ENCODE measurements around the gene B3GNT8.
"Not testable (repeated sequence)": the region's sequence is repeated elsewhere in the genome, so short reads cannot be mapped to it uniquely, and the experiment has no call there.

Gene B3GNT8

DNA sequence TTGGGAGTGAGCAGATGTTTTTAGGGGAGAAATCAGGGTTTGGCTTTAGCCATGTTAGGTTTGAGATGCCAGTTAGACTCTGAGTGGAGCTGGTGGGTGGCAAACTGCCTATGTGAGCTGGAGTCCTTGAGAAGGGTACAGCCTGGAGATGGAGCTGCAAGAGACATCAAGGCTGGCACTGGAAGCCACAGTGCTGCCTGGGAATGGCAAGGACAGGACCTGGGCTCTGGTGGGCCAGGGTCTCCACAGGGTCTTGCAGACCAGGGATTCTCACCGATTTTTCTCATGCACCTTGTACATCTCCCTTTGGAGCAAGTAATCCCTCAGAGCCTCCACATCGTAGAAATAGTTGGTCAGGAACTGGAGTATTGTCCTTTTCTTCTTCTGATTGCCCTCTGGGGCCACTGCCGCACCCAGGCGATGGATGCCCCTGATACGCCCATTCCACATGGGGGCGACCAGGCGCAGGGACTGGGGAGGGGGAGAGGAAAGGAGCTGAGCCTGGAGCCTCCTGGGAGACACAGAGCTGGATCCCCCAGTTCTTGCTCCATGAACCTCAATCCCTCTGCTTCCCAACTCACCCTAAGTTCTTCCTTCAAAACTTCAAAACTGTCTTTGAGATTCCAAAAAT, 10.9 kb upstream of the B3GNT8 start:
- in situ Hi-C loops (cut with HindIII; ENCODE audit: low sequenced_read_pairs): no loop called here

DNA sequence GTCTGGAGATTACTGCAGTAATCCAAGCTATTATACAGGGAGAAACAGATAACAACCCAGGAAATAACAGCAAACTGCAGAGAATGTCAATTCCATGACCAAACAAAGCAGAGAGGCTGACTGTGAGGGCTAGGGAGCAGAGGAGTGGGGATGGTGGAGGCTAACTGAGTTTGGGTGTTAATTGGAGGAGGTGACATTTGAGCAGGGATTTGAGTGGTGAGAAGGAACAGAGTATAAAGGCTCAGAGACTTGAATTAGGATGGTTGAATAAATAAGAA, 9.4 kb upstream of the B3GNT8 start:
- in situ Hi-C loops (cut with HindIII; ENCODE audit: low sequenced_read_pairs): no loop called here

DNA sequence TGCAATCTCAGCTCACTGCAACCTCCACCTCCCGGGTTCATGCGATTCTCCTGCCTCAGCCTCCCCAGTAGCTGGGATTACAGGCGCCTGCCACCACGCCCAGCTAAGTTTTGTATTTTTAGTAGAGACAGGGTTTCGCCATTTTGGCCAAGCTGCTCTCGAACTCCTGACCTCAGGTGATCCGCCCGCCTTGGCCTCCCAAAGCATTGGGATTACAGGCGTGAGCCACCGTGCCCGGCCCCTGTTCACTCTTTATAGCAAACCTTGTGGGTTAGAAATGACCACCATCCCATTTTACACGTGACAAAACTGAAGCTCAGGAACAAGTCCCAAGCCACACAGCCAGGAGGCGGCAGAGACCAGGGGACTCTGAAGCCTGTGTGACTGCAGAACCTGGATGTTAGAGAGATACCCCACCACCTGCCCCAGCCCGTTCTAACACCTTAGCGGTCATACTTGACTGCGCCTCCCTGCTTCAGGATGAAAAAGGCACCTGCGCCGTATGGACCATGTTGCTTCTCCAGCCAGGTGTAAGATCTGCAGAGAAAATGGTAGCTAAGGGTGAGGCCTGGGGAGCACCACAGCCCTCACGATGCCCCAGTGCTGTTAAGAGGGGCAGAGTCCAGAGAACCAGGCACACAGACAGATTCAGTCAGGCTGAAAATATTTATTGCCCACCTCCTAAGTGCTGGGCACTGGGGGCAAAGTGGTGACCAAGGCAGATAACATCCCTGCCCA, 8.9 kb upstream of the B3GNT8 start:
- in situ Hi-C loops (cut with HindIII; ENCODE audit: low sequenced_read_pairs): no loop called here

DNA sequence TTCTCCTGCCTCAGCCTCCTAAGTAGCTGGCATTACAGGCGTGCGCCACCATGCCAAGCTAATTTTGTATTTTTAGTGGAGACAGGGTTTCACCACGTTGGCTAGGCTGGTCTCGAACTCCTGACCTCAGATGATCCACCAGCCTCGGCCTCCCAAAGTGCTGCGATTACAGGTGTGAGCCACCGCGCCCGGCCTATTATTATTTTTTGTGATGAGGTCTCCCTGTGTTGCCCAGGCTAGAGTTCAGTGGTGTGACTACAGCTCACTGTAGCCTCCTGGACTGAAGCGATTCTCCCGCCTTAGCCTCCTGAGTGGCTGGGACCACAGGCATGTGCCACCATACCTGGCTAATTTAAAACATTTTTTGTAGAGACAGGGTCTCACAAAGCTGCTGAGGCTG, 8.2 kb upstream of the B3GNT8 start:
- in situ Hi-C loops (cut with HindIII; ENCODE audit: low sequenced_read_pairs): not testable (repeated sequence)

DNA sequence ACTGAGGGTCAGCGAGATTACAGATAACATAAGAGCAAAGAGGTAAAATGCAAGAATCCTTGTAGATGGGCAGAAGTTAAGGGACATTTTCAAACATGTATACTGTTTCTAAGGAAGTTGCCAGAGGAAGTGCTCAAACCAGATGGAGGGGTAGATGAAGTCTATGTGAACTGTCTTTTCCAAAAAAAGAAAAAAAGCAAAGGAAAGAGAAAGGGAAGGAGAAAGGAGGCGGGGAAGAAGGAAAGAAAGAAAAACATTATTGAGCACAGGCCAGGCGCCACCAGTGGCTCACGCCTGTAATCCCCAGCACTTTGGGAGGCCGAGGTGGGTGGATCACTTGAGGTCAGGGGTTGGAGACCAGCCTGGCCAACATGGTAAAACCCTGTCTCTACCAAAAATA, 7.3 kb upstream of the B3GNT8 start:
- in situ Hi-C loops (cut with HindIII; ENCODE audit: low sequenced_read_pairs): loop anchor here (5.0 kb wide), 1 partner anchor 77 kb away; no protein-coding TSS in a partner anchor

DNA sequence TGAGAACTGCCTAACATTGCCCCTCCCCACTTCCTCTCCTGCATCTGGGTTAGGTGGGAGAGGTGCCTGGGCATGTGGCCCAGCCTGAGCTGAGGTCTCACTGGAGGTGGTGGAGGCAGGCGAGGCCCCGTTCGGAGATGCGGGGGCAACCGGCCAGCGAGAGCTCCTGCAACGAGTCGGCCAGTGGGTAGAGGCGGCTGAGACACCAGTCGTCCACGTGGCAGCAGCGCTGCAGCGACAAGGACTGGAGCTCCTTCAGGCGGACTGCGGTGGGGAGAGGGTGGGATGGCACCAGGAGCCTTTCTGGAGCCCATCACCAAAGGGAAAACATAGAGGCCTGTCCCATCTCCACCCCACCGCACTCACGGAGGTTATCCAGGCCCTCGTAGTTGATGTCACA, 6.0 kb upstream of the B3GNT8 start:
- in situ Hi-C loops (cut with HindIII; ENCODE audit: low sequenced_read_pairs): loop anchor here (5.0 kb wide), 1 partner anchor 76 kb away; no protein-coding TSS in a partner anchor

DNA sequence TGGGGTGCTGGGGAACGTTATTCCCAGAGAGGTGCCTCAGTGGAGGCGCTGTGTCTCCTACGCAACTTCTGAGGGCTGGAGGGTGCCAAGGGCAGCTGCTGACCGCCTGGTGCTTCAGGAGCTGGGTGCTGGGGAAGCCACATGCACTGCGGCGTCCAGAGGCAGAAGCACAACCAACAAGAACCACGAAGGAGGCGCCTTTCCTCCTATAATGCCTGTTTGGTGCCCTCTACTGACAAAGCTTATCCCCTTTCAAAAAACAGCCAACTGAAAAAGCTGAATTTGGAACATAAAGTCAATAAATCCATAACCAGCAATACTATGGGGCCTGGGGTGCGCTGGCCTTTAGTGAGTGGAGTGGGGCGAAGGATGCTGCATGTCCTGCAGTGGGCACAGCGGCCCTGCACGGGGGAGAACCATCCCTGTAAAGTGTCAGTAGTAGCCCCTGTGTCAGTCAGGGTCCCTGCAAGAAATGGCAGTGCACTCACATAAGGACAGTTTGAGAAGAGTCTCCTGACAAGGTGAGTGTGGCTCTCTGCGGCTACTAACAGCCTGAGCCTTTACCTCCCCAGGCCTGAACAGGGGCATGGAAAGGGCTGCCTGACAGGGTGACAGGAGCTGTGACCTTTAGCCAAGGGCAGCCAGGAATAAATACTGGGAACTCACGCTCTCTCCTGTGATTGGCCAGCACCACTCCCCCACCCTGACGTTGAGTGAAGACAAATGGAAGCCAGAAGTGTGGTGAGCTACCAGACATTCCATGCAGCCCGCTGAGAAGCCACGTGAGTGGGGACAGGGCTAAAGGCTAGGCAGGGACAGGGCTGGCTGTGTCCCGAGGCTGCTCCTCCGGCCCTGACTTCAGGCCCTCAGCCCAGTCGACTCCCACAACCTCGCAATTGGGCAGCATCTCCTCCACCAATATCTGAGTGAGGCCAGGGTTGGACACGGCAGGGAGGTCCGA, 4.5 kb upstream of the B3GNT8 start:
- in situ Hi-C loops (cut with HindIII; ENCODE audit: low sequenced_read_pairs): loop anchor here (5.0 kb wide), 1 partner anchor 74 kb away; no protein-coding TSS in a partner anchor

DNA sequence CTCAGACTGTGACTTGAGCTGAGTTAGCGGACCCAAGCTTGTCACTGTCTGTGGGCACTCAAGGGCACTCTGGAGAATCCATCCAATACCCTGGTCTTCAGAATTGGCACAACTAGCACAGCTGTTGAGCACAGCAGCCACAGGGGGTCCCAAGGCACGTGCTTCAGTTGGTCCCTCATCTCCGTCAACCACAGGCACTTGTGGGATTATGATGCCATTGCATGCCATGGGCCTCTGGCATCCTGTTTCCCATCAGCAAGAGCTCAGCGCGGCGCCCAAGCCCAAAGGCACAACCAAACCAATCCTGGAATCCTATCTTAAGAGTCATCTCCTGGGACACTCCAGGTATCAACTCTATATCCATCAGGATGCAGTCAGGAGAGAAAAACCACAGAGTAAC, 3.7 kb upstream of the B3GNT8 start:
- in situ Hi-C loops (cut with HindIII; ENCODE audit: low sequenced_read_pairs): loop anchor here (5.0 kb wide), 1 partner anchor 74 kb away; no protein-coding TSS in a partner anchor

DNA sequence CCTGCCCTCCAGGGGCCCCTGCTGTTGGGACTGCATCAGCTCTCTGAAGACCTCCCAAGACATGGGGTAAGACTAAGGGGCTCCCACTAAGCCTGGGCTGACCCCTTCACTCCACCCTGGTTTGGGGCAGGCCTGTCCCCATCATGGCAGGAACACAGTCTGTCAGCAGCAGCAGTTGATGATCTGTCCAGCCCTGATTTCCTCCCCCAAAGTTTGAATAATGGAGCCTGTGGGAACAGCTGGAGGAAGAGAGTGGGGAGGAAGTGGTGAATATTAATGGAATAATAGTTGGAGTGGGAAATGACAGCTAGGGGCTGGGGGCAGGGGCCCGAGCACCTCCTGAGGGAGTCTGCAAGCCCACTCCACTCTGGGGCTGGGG, 1.3 kb upstream of the B3GNT8 start:
- in situ Hi-C loops (cut with HindIII; ENCODE audit: low sequenced_read_pairs): no loop called here

DNA sequence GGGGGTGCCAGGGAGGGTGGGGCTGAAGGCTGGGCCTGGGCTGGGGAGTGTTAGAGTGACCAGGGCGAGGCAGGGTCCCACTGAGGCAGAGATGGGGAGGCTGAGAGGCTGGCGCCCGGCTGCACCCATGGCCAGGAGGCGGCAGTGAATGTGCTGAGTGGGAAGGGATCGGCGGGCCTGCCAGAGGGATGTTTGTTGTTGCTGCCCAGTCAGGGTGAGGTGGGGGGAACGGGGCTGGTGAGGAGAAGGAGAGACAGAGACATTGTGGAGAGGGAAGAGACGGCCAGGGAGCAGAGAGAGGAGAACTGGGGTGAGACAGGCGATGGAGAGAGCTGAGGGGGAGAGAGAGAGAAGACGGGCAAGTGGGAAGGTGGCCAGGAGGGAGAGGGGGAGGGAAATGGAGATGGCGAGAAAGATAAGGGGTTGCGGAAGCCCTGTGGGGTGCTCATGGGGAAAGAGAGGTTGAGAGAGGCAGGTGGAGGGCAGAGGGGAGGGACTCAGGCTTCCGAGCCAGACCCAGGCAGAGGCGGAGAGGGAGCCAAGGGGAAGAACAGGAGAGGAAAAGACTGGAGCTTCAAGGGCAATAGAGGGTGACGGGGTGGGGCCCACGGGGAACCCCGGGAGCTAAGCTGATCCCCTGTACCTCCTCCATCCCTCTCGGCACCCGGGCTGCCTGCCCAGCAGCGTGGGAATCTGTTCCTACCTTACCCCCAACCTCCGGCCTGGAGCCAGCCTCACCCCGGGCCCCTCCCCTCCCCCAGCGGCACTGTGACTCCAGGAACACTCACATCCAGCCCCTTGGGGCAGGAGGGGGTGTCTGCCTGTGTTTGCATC, 690 bp upstream of the B3GNT8 start:
- in situ Hi-C loops (cut with HindIII; ENCODE audit: low sequenced_read_pairs): no loop called here

DNA sequence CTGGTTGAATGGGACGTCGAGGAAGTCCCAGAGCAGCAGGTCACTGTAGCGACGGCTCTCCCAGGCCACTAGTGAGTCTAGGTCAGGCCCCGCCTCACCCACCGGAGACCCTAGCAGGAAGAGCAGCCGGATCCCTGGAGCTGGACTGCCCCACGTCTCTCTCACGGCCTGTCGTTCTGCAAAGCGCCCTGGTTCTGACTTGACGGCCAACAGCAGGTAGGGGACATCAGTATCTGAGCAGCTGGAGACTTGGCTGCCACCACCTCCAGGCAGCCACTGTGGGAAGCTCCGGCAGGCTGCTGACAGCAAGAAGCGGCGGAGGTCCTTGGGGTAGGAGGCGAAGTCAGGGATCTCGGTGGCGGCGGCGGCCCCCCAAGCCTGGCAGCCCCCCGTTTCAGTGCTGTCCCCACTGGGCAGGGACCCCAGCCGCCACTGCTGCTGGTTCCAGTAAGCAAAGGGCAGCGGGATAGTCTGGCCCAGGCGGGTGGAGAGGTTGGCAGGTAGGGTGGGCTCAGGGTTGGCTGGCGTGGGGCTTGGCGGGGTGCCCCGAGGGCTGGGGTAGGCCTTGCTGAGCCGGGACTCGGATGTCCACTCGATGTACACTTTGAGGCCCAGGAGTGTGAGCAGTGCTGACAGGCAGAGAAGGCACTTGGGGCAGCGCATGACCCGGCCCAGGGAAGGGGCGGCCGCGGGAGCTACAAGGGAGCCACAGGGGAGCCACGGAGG, 895 bp downstream of the B3GNT8 start:
- in situ Hi-C loops (cut with HindIII; ENCODE audit: low sequenced_read_pairs): no loop called here

DNA sequence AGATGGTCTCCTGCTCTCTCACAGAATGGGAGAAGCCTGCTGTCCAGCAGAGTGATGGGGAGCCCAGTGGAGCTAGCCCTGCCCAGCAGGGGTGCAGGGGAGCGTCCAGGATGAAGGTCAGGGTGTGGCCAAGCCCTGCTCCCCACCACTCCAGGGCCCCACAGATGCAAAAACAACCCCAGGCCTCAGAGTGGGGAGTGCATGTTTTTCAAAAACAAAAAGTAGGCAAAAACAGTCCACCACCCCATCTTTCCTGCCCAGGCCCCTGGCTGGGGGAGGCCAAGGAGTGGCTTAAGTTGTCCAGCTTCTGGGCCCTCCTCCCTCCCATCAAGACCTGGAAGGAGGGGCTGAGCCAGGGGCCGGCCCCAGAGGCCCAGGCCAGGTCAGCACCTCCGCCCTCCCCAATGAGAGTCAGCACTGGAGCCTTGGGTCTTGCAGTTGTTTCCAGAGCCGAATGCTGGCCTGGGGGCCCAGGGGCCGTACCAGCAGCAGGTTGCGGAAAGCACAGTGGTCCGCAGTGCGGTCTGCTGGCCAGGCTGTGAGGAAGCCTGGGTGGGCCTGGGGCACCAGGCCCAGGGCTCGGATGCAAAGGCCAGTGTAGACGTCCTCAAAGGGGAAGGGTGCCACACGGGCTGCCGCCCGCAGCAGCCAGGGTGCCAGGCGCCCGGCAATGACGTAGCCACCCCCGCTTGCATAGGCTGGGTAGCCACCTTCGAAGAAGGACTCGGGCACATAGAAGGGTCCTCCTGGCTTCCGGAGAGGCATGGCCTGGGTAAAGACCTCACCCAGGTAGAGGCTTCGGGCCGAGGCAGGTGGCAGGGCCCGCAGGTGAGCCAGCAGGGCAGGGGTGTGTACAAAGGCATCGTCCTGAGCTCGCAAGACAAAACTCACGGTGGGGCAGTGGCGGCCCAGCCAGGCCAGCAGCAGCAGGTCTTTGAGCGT, 1.7 kb downstream of the B3GNT8 start:
- in situ Hi-C loops (cut with HindIII; ENCODE audit: low sequenced_read_pairs): no loop called here

DNA sequence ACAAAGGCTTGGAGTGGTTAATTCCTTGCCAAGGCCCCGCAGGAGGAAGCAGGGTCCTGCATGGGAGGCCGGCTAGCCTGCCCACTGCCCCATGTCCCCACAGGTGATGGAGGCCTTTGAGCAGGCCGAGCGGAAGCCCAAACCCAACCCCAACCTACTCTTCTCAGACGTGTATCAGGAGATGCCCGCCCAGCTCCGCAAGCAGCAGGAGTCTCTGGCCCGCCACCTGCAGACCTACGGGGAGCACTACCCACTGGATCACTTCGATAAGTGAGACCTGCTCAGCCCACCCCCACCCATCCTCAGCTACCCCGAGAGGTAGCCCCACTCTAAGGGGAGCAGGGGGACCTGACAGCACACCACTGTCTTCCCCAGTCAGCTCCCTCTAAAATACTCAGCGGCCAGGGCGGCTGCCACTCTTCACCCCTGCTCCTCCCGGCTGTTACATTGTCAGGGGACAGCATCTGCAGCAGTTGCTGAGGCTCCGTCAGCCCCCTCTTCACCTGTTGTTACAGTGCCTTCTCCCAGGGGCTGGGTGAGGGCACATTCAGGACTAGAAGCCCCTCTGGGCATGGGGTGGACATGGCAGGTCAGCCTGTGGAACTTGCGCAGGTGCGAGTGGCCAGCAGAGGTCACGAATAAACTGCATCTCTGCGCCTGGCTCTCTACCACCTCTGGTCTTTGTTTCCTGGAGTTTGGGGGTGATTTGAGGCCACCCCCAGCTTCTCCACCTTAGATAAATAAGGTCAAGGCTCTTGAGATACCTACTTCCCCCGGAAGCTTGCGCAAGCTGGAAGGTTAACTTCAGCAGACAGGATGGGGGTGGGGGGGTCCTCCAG, 2.6 kb downstream of the B3GNT8 start:
- in situ Hi-C loops (cut with HindIII; ENCODE audit: low sequenced_read_pairs): no loop called here

DNA sequence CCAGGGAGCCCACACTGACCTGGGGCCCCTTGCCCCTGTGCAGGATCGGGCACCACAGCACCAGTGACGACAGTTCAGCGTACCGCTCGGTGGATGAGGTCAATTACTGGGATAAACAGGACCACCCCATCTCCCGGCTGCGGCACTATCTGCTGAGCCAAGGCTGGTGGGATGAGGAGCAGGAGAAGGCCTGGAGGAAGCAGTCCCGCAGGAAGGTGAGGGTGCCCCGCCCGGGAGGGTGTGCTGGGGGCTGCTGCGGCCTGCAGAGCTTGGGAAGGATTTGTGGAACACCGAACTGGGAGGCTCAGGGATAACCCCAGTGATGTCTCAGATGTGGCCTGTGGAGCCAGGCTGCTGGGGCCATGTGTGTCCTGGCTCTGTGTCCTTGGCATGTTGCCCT, 4.2 kb downstream of the B3GNT8 start:
- in situ Hi-C loops (cut with HindIII; ENCODE audit: low sequenced_read_pairs): no loop called here

DNA sequence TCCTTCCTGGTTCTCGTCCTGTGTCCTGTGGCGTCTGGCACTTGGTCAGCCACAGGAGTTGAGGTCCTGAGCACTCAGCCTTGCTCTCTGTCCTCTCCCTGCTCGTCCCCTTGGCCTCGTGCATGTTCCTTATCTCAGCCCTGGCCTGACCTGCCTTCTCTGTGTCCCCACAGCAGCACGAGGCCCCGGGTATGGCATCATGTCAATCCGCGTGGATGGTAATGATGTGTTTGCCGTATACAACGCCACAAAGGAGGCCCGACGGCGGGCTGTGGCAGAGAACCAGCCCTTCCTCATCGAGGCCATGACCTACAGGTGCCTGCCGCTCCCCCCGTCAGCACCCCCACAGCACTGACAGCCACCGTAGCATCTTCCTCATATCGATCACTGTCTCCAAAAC, 4.7 kb downstream of the B3GNT8 start:
- in situ Hi-C loops (cut with HindIII; ENCODE audit: low sequenced_read_pairs): no loop called here

DNA sequence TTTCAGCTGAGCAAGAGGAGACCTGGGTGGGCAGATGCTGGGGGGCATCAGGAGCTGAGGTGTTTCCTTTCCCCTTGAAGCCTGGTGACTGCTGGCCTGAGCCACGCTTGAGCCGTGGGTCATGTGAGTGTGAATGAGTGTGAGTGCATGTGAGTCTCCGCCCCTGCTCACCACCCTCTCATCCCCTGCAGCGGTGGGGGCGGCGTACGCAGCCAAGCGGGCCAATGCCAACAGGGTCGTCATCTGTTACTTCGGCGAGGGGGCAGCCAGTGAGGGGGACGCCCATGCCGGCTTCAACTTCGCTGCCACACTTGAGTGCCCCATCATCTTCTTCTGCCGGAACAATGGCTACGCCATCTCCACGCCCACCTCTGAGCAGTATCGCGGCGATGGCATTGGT, 5.2 kb downstream of the B3GNT8 start:
- in situ Hi-C loops (cut with HindIII; ENCODE audit: low sequenced_read_pairs): no loop called here

DNA sequence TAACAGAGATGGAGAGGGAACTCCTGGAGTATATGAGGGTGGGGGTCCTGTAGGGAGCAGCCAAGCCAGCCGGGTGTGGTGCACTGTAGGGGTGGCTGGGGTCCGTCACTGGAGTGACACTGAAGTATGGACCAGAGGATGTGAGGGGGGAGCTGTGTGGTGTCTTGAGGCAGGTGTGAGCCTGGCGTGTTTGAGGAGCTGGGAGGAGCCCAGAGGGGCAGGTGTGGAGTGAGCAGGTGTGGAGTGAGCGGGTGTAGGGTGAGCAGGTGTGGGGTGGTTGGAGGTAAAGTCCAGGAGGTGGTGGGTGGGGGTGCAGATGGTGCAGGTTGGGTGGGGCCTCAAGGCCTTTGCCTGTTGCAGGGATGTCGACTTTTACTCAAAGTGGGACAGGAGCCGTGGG, 5.9 kb downstream of the B3GNT8 start:
- in situ Hi-C loops (cut with HindIII; ENCODE audit: low sequenced_read_pairs): no loop called here
